Measurements from ENCODE around the gene ARHGAP30.
"Not testable (repeated sequence)": the region's sequence is repeated elsewhere in the genome, so short reads cannot be mapped to it uniquely, and the experiment has no call there.

The ARHGAP30 gene

DNA sequence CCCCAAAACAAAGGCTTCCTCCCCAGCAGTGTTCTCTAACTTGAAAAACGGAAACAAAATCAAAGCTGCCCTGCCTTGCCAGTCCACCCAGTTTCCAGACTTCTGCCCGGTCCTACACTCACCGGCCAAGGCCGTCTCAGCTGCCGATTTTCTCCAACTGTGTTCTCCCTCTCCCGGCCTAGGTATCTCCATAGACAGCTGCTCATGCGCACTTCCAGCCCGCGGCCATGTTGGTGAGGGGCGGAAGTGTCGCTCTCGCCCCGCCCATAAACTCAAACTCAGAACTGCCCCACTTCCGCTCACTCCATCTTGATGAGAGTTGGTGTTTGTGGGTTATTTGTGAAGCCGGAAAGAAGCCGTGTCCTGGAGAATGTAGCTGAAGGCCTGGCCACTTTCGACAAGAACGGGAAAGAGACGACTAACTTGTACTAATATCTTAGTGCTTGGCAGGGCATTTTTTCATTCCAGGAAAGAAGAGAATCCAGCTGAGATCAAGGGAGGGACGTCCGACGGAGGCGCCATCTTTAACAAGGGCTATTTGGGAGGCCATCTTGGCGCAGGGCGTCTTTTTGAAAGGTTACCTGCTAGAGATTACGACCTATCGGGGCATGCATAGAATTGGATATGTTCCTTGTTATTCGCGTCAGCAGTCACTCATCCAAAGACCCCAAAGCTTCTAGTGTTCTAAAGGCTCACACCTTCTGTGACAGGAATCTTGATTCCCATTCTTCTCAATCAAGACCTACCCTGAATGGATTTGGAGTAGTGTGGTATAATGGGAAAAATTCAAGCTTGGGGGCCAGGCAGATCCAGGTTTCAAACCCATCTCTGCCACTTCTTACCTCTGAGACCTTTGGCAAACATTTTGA is 23.7 kb downstream of the ARHGAP30 start, which contains the start of gene USF1:
TSS of gene USF1 (minus strand) at position 242 of the 869 bp plus-strand sequence. CDS start 2,702 bp downstream, outside the sequence.
- peak; percentile 81 to 83 for DNase-seq (ENCODE audit: low read depth in 2 of 2, low spot score in 1 of 2)

DNA sequence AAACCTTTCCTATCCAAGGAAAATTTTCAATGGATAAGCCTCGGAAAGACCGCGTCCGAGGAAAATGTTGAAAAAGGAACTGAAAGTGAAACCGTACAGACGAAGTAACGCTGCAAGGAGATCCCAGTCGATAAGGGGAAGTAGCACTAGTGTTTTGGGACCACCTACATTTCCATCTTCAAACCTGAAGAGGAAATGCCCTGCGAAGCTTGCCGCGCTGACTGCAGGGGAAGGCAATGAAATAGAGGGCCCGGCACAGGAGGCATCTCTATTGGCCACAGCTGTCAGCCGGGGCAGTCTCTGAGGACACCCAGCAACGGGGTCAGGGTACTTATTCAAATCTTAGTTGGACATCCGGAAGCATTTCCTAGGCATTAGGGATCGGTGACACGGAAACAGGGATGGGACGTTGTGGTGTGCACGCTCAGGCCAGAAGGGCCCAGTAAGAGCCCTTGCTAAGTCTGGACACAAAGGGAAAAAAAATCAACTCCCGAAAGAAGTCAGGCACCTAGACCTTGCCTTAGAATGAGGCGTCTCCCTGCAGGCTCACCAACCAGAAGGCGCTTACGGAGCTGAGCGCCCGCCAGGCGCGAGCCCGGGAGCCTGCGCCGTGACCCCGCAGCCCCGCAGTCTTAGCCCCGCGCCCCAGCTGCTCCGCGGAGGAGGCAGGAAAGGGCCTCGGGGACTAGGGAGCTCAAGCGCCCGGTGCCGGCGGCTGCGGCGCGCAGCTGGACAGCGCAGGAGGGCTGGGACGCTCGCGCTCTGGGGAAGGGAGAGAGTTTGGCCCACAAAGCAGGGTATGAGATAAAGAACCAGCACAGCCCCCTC is 24.6 kb downstream of the ARHGAP30 start:
- DNase-seq (ENCODE audit: low read depth in 2 of 2, low spot score in 1 of 2), result no peak

DNA sequence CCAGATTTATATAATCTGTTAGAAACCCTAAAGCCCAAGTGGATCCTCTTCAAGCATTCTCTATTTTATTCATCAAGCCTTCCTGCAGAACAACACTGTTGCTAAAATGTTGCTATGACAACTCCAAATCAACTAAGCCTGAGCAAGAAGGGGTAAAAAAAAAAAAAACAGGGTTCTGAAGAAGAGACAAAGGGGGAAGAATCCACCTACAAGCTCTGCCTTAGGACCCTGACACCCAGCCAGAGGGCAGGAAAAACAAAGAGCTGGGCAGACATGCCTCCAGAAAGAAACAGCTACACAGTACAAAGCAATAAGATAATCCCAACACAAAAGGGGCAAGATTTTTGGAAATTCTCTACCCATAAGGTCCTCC is 25.2 kb downstream of the ARHGAP30 start:
- no peak for DNase-seq (ENCODE audit: low read depth in 2 of 2, low spot score in 1 of 2)

DNA sequence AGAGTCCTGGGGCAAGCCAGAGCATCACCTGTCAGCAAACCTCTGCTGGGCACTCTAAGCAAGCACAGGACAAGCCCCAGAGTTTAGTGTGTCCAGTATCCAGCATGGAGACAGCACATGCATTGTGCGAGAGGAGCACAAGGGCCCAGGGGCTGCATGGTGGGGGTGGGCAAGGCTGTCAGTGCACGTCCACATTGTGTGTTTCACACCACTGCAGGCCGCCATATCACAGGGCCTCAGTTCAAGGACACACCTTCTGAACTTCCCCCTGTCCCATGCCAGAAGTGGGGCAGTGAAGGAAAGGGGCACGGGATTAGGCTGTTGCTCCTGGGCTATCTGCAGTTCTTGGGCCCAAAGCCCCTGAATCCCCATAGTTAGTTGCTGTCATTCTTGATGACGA is 30.1 kb downstream of the ARHGAP30 start:
- no peak for DNase-seq (ENCODE audit: low read depth in 2 of 2, low spot score in 1 of 2)

DNA sequence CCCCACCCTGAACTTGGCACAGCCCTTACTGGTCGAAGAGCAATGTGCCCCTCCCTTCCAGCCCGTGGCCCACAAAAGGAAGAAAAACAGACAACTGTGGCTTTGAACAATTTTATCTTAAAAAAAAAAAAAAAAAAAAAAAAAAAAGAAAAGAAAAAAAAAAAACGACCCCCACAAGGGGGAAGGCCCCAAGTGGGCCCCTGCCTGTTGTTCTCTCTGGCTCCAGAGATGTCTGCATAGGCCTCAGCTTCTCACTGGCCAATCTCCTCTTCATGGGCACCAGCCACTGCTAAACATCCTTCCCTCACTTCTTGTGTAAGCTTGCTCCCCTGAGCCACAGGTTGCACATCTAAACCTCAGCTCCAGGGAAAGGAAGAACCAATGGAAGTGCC is 30.5 kb downstream of the ARHGAP30 start:
- DNase-seq (ENCODE audit: low read depth in 2 of 2, low spot score in 1 of 2), result no peak

DNA sequence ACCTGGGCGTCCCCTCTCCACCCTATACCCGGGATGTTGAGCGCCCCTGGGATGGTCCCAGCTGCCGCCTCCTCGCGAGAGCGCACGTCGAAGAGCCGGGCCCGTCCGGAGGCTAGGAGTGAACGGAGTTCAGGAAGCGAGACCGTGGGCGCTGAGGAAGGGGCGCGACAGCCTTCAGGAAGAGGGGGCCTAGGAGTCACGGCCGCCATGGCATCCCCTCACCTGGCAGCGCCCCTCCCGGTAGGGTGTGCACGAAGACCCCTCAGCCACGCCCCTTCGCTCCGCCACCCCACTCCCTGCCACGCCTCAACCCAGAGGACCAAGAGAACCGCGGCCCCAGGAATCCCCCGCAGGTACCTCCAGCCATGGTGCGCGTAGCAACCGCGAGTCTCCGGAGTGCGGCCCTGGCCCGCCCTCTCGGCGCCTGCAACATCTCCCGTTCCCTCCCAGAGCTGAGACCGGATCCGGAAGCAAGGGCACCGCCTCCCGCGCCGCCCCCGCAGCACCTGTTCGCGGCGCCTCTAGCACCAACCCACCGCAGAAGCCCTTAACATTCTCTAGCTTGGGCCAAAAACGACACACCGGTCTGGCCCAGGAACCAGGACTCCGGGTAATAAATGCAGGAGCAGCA is 31.1 kb downstream of the ARHGAP30 start, which contains the start of gene TSTD1:
TSS of gene TSTD1 (minus strand) at position 442 of the 631 bp plus-strand sequence. CDS start at position 367, 75 bp downstream.
- DNase-seq (ENCODE audit: low read depth in 2 of 2, low spot score in 1 of 2), result peak; percentile 35 to 65

DNA sequence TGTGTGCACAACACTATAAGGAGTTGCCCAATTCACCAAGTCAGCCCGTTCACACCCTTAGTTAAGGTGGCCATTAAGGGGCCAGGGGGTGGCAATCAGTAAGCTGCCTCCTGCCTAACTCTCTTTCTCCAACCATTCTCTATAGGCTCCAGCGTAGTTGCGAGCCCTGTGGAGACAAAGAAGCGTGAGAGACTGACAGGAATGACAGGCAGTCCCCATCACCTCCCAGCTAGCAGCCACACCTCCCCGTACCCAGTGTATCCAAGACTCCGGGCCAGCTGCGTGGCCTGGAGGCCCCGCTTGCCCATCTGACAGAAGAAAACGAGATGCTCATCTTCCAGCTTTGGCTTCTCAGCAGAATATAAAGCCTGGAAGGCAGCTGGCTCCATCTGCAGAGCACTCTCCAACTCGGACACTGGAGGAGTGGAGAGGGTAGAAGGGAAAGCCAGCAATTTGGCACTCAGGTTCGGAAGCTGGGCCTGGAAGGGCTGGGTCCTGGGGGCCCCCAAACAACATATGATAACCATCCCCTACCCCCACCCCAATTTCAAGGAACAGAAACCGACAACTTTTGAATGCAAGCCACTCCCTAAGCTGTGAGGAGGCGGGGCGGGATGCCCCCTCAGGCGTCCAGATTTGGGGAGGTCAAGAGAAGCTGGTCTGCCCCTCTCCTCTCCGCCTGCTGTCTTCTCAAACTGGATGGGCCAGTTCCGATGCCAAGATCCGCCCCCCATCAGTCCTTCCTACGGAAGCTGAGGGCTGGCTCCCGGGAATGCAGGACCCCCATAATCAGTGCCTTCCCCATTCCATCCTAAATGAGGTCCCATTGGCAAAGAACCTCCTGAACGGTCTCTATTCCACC is 31.8 kb downstream of the ARHGAP30 start:
- DNase-seq (ENCODE audit: low read depth in 2 of 2, low spot score in 1 of 2), result no peak

DNA sequence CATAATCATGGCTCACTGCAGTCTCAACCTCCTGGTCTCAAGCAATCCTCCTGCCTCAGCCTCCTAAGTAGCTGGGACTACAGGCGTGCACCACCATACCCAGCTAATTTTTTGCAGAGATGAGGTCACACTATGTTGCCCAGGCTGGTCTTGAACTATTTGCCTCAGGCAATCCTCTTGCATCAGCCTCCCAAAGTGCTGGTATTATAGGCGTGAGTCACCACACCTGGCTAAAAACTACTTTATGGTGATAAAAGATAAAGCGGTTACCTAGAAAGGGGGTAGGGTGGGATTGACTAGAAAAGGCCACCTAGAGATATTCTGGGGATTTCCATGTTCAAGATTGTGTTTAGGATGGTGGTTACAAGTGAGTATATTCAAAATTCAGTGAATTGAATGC is 35.9 kb downstream of the ARHGAP30 start:
- no peak for DNase-seq (ENCODE audit: low read depth in 2 of 2, low spot score in 1 of 2)

DNA sequence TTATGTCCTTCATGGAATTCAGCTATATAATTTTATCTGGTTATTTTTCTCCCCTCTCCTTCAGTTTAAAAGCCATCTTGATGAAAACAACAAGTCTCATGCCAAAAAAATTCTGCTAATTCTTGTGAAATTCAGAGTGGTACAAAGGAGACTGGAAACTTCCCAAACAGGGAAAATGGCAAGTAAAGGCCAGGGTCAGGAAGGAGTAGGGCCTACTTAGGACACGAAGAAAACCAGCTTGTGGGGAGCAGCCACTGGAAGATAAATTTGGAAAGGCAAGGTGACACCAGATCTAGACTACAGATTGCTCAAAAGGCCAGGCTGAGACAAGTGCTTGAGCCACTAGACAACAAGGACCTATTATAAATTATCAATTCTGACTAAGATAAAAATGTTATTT is 37.3 kb downstream of the ARHGAP30 start:
- no peak for DNase-seq (ENCODE audit: low read depth in 2 of 2, low spot score in 1 of 2)

DNA sequence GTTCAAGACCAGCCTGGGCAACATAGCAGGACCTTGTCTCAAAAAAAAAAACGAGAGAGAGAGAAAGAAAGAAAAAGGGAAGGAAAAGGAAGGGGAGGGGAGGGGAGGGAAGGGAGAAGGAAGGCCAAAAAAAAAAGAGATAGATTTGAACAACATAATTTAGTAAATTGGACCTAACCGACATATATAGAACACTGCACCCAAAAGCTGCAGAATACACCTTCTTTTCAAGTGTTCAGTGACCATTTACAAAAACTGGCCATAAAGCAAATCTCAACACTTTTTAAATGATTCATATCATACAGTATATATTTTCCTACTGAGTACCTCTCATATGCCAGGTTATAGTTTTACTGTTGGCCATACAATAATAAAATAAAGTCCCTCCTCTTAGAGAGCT is 37.8 kb downstream of the ARHGAP30 start:
- no peak for DNase-seq (ENCODE audit: low read depth in 2 of 2, low spot score in 1 of 2)

DNA sequence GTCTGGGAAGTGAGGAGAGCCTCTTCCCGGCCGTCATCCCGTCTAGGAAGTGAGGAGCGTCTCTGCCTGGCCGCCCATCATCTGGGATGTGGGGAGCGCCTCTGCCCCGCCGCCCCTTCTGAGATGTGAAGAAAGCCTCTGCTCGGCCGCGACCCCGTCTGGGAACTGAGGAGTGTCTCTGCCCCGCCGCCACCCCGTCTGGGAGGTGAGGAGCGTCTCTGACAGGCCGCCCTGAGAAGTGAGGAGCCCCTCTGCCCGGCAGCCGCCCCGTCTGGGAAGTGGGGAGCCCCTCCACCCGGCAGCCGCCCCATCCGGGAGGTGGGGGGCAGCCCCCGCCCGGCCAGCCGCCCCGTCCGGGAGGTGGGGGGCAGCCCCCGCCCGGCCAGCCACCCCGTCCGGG is 40.2 kb downstream of the ARHGAP30 start:
- DNase-seq (ENCODE audit: low read depth in 2 of 2, low spot score in 1 of 2), result not testable (repeated sequence)

DNA sequence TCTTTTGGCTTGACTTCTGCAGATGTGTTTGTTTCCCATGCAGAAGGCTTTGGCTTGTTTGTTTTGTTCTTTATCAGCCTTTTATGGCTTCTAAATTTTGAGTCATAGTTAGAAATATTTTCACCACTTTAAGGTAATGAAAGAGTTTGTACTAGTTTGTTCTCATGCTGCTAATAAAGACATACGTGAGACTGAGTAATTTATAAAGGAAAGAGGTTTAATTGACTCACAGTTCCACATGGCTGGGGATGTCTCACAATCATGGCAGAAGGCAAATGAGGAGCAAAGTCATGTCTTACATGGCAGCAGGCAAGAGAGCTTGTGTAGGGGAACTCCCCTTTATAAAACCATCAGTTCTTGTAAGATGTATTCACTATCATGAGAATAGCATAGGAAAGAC is 42.7 kb downstream of the ARHGAP30 start:
- DNase-seq (ENCODE audit: low read depth in 2 of 2, low spot score in 1 of 2), result not testable (repeated sequence)

DNA sequence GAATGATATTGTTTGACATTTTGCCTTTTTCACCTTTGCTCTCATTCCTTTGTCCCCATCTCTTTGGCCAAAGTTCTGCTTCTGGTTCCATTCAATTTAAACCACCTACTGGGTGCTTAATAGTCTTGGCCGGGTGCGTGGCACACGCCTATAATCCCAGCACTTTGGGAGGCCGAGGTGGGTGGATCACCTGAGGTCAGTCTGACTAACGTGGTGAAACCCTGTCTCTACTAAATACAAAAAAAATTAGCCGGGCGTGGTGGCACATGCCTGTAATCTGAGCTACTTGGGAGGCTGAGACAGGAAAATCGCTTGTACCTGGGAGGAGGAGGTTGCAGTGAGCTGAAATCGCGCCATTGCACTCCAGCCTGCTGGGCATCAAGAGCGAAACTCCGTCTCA is 47.3 kb downstream of the ARHGAP30 start:
- DNase-seq (ENCODE audit: low read depth in 2 of 2, low spot score in 1 of 2), result not testable (repeated sequence)

DNA sequence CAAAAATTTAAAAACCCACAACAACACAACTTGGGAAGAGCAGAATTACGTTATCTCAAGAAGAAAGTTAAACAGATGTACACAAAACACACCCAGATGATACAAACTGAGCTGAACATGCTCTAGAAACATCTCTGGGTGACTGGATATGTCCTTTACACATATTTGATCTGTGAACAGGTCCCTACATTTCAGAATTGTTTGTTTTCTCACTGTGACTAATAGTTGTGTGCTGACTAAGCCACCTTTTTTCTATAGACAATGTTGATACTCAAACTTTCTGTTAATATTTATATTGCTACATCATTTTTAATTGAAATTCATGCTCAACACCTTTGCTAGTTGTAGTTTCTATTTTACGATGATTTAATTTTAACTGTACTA is 47.7 kb downstream of the ARHGAP30 start:
- DNase-seq (ENCODE audit: low read depth in 2 of 2, low spot score in 1 of 2), result no peak

DNA sequence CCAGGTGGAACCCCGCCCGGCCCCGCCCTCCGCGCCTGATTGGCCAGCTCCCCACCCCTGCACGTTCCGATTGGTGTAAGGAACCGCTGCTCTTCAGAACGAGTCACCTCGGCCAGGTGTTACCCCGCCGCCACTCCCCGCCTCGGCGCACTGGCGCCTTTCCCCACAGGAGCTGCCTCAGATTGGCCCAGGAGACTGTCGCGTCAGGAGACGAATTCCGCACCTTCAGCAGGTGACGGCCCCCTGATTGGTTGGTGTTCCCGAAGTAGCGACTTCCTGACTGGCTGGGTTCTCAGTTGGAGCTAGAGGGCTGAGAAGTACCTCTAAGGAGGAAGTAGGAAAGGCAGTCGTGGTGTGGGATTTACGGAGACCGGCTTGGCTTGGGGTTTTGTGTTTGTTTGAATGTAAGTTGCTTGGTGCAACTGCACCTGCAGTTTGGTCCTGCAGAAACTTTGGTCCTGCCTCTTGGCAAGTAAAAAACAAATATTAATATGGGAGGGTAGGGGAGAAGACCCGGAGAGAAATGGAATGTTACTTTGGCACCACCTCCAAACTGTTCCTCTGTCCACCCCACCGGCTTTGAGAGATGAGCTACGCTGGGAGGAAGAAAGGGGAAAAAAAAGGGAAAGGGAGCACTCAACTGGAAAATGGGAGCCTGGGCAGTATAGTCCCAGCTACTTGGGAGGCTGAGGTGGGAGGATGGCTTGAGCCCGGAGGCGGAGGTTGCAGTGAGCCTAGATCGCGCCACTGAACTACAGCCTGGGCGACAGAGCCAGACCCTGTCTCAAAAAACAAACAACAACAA is 48.3 kb downstream of the ARHGAP30 start:
- peak; percentile 76 to 78 for DNase-seq (ENCODE audit: low read depth in 2 of 2, low spot score in 1 of 2)

DNA sequence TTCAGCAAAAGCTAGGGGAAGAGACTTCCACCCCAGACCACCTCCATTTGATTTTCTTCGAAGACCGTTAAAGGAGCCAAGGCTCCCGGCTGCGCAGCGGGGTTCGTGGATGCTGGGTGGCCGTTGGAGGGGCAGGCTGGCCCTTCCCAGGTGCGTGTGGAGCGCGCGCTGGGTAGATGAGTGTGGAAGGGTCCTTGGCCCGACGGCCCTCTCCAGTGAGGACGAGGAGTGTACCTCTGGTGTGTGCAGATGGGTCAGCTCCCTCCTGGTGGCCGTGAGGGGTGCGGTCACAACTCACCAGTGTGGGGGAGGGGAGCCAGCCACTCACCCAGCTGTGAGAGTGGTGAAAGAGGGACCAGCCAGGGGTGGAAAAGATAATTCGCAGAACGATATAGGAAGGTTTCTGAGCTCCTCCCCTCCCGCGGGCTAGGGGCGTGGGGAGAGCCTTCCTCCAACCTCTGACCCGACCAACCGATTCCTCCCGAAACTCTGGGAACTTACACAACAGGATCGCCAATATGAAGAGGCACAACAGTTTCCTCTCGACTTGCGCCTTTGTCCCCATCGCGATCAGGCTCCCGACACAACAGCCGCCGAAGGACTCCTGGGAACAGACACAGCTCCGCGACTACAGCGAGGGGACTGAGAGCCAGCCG is 49.1 kb downstream of the ARHGAP30 start, which contains the start of gene F11R:
TSS of gene F11R (minus strand) at position 644 of the 656 bp plus-strand sequence. CDS start at position 565, 79 bp downstream.
- no peak for DNase-seq (ENCODE audit: low read depth in 2 of 2, low spot score in 1 of 2)

DNA sequence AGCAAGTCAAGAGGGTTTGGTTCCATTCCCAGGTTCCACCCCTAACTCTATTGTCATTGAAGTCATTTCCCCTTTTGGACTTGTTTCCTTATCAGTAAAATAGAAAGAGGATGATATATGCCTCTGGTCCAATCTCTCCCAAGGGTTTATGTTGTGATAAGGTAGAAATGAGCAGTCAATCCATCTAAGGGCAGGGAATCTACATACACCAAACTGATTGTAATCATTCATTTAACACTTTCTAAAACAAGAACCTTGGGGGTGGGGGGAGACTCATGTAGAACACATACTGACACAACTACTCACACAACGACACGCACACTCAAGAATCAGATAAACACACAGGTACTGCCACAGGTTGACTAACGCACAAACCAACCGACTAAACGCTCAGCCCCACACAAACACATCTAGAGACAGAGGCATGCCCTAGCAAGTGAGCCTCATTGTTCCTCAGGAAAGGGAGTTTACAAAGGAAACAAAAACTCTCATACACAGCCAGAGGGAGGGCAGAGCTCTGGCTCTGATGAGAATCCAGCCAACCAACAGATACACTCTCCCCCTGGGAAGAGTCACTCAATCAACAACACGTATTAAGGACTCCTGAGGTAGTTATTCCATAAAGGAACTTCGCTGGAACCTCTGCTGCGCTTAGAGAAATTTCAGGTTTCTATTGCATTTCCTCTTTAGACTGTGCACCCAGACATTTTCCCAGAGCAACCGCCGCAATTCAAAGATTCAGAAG is 49.8 kb downstream of the ARHGAP30 start:
- no peak for DNase-seq (ENCODE audit: low read depth in 2 of 2, low spot score in 1 of 2)

DNA sequence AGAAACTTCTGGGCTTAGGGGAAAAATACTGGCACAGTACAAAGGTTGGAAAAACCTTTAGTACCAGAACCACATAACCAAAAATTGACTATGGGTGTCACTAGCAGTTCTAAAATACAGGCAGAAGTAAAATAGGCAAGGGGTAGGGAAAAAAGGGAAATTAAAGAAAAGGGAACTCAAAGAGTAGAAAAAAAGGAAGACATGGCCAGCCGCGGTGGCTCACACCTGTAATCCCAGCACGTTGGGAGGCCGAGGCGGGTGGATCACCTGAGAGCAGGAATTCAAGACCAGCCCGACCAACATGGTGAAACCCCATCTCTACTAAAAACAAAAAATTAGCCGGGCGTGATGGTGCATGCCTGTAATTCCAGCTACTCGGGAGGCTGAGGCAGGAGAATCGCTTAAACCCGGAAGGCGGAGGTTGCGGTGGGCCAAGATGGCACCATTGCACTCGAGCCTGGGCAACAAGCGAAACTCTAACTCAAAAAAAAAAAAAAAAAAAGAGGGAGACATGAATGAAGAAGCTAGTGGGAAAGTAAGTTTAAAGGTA is 50.5 kb downstream of the ARHGAP30 start:
- not testable (repeated sequence) for DNase-seq (ENCODE audit: low read depth in 2 of 2, low spot score in 1 of 2)

All from stimulated activated CD8-positive, alpha-beta memory T cell treated with anti-CD3 and anti-CD28 coated beads, Interleukin-4, amount 100 ng/mL, for 1 hour (primary cell).